Inferior parietal cortex (tissue), 1 donor: ENCODE data around the gene OTUB1.
"Not testable (repeated sequence)": the region's sequence is repeated elsewhere in the genome, so short reads cannot be mapped to it uniquely, and the experiment has no call there.

Experiments used
- DNase-seq: peaks from one replicate; pipeline ENCODE4 v3.0.0-alpha.2; 2016; ENCODE audit errors: extremely low spot score

The OTUB1 gene

GRCh38 chr11:63986156-63986931 is at the start of gene OTUB1:
TSS of gene OTUB1 (plus strand) at chr11:63986438. CDS start at chr11:63986457, 19 bp downstream.
- peak; percentile 89 for DNase-seq

GRCh38 chr11:63937713-63938478 is 48.3 kb upstream of the OTUB1 start:
- no peak for DNase-seq

- peak; percentile 82 for DNase-seq
These were observed 47.5 kb upstream of the OTUB1 start, which contains the start of gene NAA40 for GRCh38 chr11:63938479-63939396. TSS of gene NAA40 (plus strand) at chr11:63939002. CDS start at chr11:63939097, 95 bp downstream.

- DNase-seq = no peak
These were observed 46.8 kb upstream of the OTUB1 start for GRCh38 chr11:63939397-63939891.

GRCh38 chr11:63940786-63941185 is 45.5 kb upstream of the OTUB1 start:
- no peak for DNase-seq

GRCh38 chr11:63941901-63942300 is 44.3 kb upstream of the OTUB1 start:
- DNase-seq = no peak

GRCh38 chr11:63942803-63943202 is 43.4 kb upstream of the OTUB1 start:
- no peak for DNase-seq

GRCh38 chr11:63944987-63945386 is 41.3 kb upstream of the OTUB1 start:
- DNase-seq = no peak

GRCh38 chr11:63945477-63946163 is 40.6 kb upstream of the OTUB1 start:
- peak; percentile 85 for DNase-seq

- no peak for DNase-seq
These were observed 34.3 kb upstream of the OTUB1 start for GRCh38 chr11:63951779-63952536.

- no peak for DNase-seq
These were observed 33.7 kb upstream of the OTUB1 start for GRCh38 chr11:63952570-63952969.

GRCh38 chr11:63958008-63958407 is 28.2 kb upstream of the OTUB1 start:
- DNase-seq = no peak

- no peak for DNase-seq
These were observed 24.4 kb upstream of the OTUB1 start for GRCh38 chr11:63961608-63962412.

GRCh38 chr11:63963895-63964294 is 22.3 kb upstream of the OTUB1 start:
- DNase-seq = not testable (repeated sequence)

- DNase-seq = no peak
These were observed 19.8 kb upstream of the OTUB1 start for GRCh38 chr11:63966444-63966843.

GRCh38 chr11:63969461-63969860 is 16.8 kb upstream of the OTUB1 start:
- DNase-seq = no peak

- no peak for DNase-seq
These were observed 15.3 kb upstream of the OTUB1 start for GRCh38 chr11:63970902-63971301.

- DNase-seq = not testable (repeated sequence)
These were observed 12.4 kb upstream of the OTUB1 start for GRCh38 chr11:63973912-63974258.
